GM19240 (cell line): ENCODE data around the gene CFAP92.
"Not testable (repeated sequence)": the region's sequence is repeated elsewhere in the genome, so short reads cannot be mapped to it uniquely, and the experiment has no call there.

Experiments used
- DNase-seq: peaks from one replicate; pipeline ENCODE4 v3.0.0; 2011; ENCODE audit warnings: low spot score; ENCODE audit not compliant: insufficient read length

CFAP92 gene

GRCh38 chr3:128936341-128936740 is 57.5 kb downstream of the CFAP92 start:
- DNase-seq = no peak

GRCh38 chr3:128935922-128936321 is 58.0 kb downstream of the CFAP92 start:
- DNase-seq = no peak

- DNase-seq = no peak
These were observed 60.0 kb downstream of the CFAP92 start for GRCh38 chr3:128933922-128934253.

GRCh38 chr3:128933213-128933921 is 60.5 kb downstream of the CFAP92 start:
- DNase-seq = no peak

GRCh38 chr3:128932516-128933212 is 61.2 kb downstream of the CFAP92 start:
- no peak for DNase-seq

- no peak for DNase-seq
These were observed 62.8 kb downstream of the CFAP92 start for GRCh38 chr3:128931046-128931445.

- no peak for DNase-seq
These were observed 64.5 kb downstream of the CFAP92 start for GRCh38 chr3:128929364-128929763.

- DNase-seq = not testable (repeated sequence)
These were observed 69.9 kb downstream of the CFAP92 start for GRCh38 chr3:128923986-128924385.

- DNase-seq = no peak
These were observed 70.3 kb downstream of the CFAP92 start for GRCh38 chr3:128923576-128923975.

GRCh38 chr3:128922804-128923459 is 70.9 kb downstream of the CFAP92 start:
- no peak for DNase-seq

GRCh38 chr3:128919988-128920387 is 73.9 kb downstream of the CFAP92 start:
- DNase-seq = no peak

GRCh38 chr3:128917291-128917690 is 76.6 kb downstream of the CFAP92 start:
- no peak for DNase-seq

GRCh38 chr3:128914966-128915645 is 78.8 kb downstream of the CFAP92 start:
- DNase-seq = no peak

GRCh38 chr3:128911911-128912310 is 82.0 kb downstream of the CFAP92 start:
- no peak for DNase-seq

GRCh38 chr3:128910006-128910405 is 83.9 kb downstream of the CFAP92 start:
- DNase-seq = no peak

GRCh38 chr3:128908951-128909350 is 84.9 kb downstream of the CFAP92 start:
- DNase-seq = no peak

- DNase-seq = no peak
These were observed 86.0 kb downstream of the CFAP92 start for GRCh38 chr3:128907706-128908445.

GRCh38 chr3:128906804-128907525 is 86.9 kb downstream of the CFAP92 start:
- no peak for DNase-seq

- DNase-seq = no peak
These were observed 87.7 kb downstream of the CFAP92 start for GRCh38 chr3:128906031-128906803.

GRCh38 chr3:128903501-128903900 is 90.4 kb downstream of the CFAP92 start:
- DNase-seq = no peak
